H9 (cell line): Measurements from ENCODE around the gene TMC1. TPM values are rescaled to one million over a fixed set of nuclear protein-coding genes. Genes with fewer than 3 reads are reported as not detected.

Source experiments
- DNase-seq: peaks from one replicate; pipeline ENCODE4 v3.0.0-alpha.2; 2017
- H2AFZ ChIP-seq: one replicate; pipeline ENCODE4 v1.6.1; 2013; ENCODE audit warnings: mild to moderate bottlenecking, low read length, control low read depth, moderate library complexity
- H2AK5ac ChIP-seq: 2 replicates; pipeline ENCODE4 v1.6.1; 2013; ENCODE audit warnings: low read length, control low read depth, mixed read lengths; ENCODE audit not compliant: insufficient read length
- H2BK120ac ChIP-seq: one replicate; pipeline ENCODE4 v1.6.1; 2013; ENCODE audit warnings: low read depth, mild to moderate bottlenecking, low read length, control low read depth, inconsistent platforms; ENCODE audit not compliant: poor library complexity, severe bottlenecking
- H2BK12ac ChIP-seq: 2 replicates; pipeline ENCODE4 v1.6.1; 2013; ENCODE audit warnings: low read length, control low read depth, mixed read lengths, low read depth; ENCODE audit not compliant: insufficient read length
- H2BK15ac ChIP-seq: 2 replicates; pipeline ENCODE4 v1.6.1; 2013; ENCODE audit warnings: low read depth, low read length, control low read depth
- H2BK20ac ChIP-seq: one replicate; pipeline ENCODE4 v1.6.1; 2013; ENCODE audit warnings: low read depth, mild to moderate bottlenecking, low read length, control low read depth, inconsistent platforms; ENCODE audit not compliant: poor library complexity, severe bottlenecking
- H2BK5ac ChIP-seq: 2 replicates; pipeline ENCODE4 v1.6.1; 2013; ENCODE audit warnings: low read length, control low read depth, mixed read lengths; ENCODE audit not compliant: insufficient read length
- H3K14ac ChIP-seq: 2 replicates; pipeline ENCODE4 v1.6.1; 2013; ENCODE audit warnings: low read length, control low read depth; ENCODE audit not compliant: insufficient read depth
- H3K18ac ChIP-seq: 2 replicates; pipeline ENCODE4 v1.6.1; 2013; ENCODE audit warnings: low read depth, mild to moderate bottlenecking, mixed read lengths, low read length, control low read depth; ENCODE audit not compliant: insufficient read length
- H3K23ac ChIP-seq: 2 replicates; pipeline ENCODE4 v1.6.1; 2013; ENCODE audit warnings: low read length, control low read depth, mixed read lengths, low read depth; ENCODE audit not compliant: insufficient read length
- H3K23me2 ChIP-seq: 2 replicates; pipeline ENCODE4 v1.6.1; 2013; ENCODE audit warnings: low read depth, mild to moderate bottlenecking, mixed read lengths, low read length, control low read depth; ENCODE audit not compliant: insufficient read length, poor library complexity, severe bottlenecking
- H3K27ac ChIP-seq: 2 replicates; pipeline ENCODE4 v1.5.1; 2013; ENCODE audit warnings: low read length, control low read depth, mixed read lengths, low read depth; ENCODE audit not compliant: insufficient read length
- H3K27me3 ChIP-seq: 2 replicates; pipeline ENCODE4 v1.6.1; 2013; ENCODE audit warnings: low read length, control low read depth, inconsistent platforms; ENCODE audit not compliant: insufficient read depth
- H3K4ac ChIP-seq: 2 replicates; pipeline ENCODE4 v1.6.1; 2013; ENCODE audit warnings: low read depth, mild to moderate bottlenecking, control low read depth, inconsistent platforms, low read length, moderate library complexity
- H3K4me1 ChIP-seq: 2 replicates; pipeline ENCODE4 v1.6.1; 2013; ENCODE audit warnings: low read length, control low read depth, inconsistent platforms; ENCODE audit not compliant: insufficient read depth
- H3K4me2 ChIP-seq: 2 replicates; pipeline ENCODE4 v1.6.1; 2013; ENCODE audit warnings: low read length, control low read depth, mixed read lengths; ENCODE audit not compliant: insufficient read length, insufficient read depth
- H3K56ac ChIP-seq: 2 replicates; pipeline ENCODE4 v1.6.1; 2013; ENCODE audit warnings: low read depth, mild to moderate bottlenecking, mixed read lengths, low read length, control low read depth; ENCODE audit not compliant: insufficient read length
- H3K79me1 ChIP-seq: 2 replicates; pipeline ENCODE4 v1.6.1; 2013; ENCODE audit warnings: low read depth, mild to moderate bottlenecking, moderate library complexity, low read length, control low read depth, inconsistent platforms; ENCODE audit not compliant: insufficient read depth, poor library complexity, severe bottlenecking
- H3K79me2 ChIP-seq: 2 replicates; pipeline ENCODE4 v1.6.1; 2013; ENCODE audit warnings: low read length, control low read depth, inconsistent platforms; ENCODE audit not compliant: insufficient read depth
- H3K9ac ChIP-seq: 2 replicates; pipeline ENCODE4 v1.6.1; 2013; ENCODE audit warnings: low read length, control low read depth, mixed read lengths; ENCODE audit not compliant: insufficient read length; ENCODE audit errors: extremely low read depth
- H3K9me3 ChIP-seq: one replicate; pipeline ENCODE4 v1.6.1; 2013; ENCODE audit warnings: low read depth, low read length, inconsistent platforms; ENCODE audit not compliant: control insufficient read depth
- H3T11ph ChIP-seq: one replicate; pipeline ENCODE4 v1.6.1; 2013; ENCODE audit warnings: mild to moderate bottlenecking, low read length, control low read depth, inconsistent platforms
- H4K20me1 ChIP-seq: one replicate; pipeline ENCODE4 v1.6.1; 2013; ENCODE audit not compliant: control insufficient read depth, insufficient read length, insufficient read depth
- H4K5ac ChIP-seq: 2 replicates; pipeline ENCODE4 v1.6.1; 2013; ENCODE audit warnings: low read depth, mild to moderate bottlenecking, mixed read lengths, low read length, control low read depth; ENCODE audit not compliant: insufficient read length
- H4K8ac ChIP-seq: replicated peaks from 2 replicates; pipeline ENCODE4 v1.6.1; 2013; ENCODE audit warnings: low read length, control low read depth, mixed read lengths, low read depth; ENCODE audit not compliant: insufficient read length
- H4K91ac ChIP-seq: 2 replicates; pipeline ENCODE4 v1.6.1; 2013; ENCODE audit warnings: low read depth, mild to moderate bottlenecking, moderate library complexity, mixed read lengths, low read length, control low read depth; ENCODE audit not compliant: insufficient read length
- H3K27ac Mint-ChIP-seq, 3 experiments: 2 replicates in 2 of 3; 3 replicates in 1 of 3; pipeline ENCODE4 v1.8.0; 2020 to 2021; ENCODE audit warnings: mixed read lengths in 3 of 3, mild to moderate bottlenecking in 1 of 3, moderate library complexity in 1 of 3
- H3K27me3 Mint-ChIP-seq: 2 replicates; pipeline ENCODE4 v1.8.0; 2021; ENCODE audit warnings: low read depth, mild to moderate bottlenecking, moderate library complexity, mixed read lengths
- H3K36me3 Mint-ChIP-seq, 3 experiments: 2 replicates in 2 of 3; 3 replicates in 1 of 3; pipeline ENCODE4 v1.8.0; 2020 to 2021; ENCODE audit warnings: low read depth in 3 of 3, mixed read lengths in 3 of 3; ENCODE audit not compliant: insufficient read depth in 1 of 3
- H3K4me1 Mint-ChIP-seq, 2 experiments: 2 replicates each; pipeline ENCODE4 v1.8.0; 2020; ENCODE audit warnings: mixed read lengths in 2 of 2
- H3K4me3 Mint-ChIP-seq, 2 experiments: 2 replicates in 1 of 2; 3 replicates in 1 of 2; pipeline ENCODE4 v1.8.0; 2020 to 2021; ENCODE audit warnings: mild to moderate bottlenecking in 2 of 2, mixed read lengths in 2 of 2, moderate library complexity in 1 of 2
- H3K9me3 Mint-ChIP-seq, 2 experiments: 2 replicates in 1 of 2; 3 replicates in 1 of 2; pipeline ENCODE4 v1.8.0; 2020; ENCODE audit warnings: mild to moderate bottlenecking in 2 of 2, mixed read lengths in 2 of 2, moderate library complexity in 1 of 2
- WGBS: extraction: QIAGEN DNeasy Blood & Tissue Kit; methylation state at CpG from one replicate; pipeline ENCODE4 v1.1.7; 2013; ENCODE audit warnings: missing lambda C conversion rate, low lambda C conversion rate, mixed read lengths; ENCODE audit not compliant: insufficient read length; ENCODE audit errors: extremely low coverage; 5-methylcytosine and 5-hydroxymethylcytosine counted together
- total RNA-seq: library from RNA; stranded (reverse); gene quantifications from 2 replicates; pipeline ENCODE4 v1.2.1, GENCODE V29; 2021
- TF ChIP-seq, protein P1 (sequence below): fragments of 200-600 bp; sonication (generic); conservative IDR thresholded peaks from 3 replicates; pipeline ENCODE4 v1.8.0; 2021; ENCODE audit warnings: antibody characterized with exemption, mild to moderate bottlenecking

Gene TMC1
- total RNA-seq, 1 experiment from 2014 or later: 2.4 TPM

DNA sequence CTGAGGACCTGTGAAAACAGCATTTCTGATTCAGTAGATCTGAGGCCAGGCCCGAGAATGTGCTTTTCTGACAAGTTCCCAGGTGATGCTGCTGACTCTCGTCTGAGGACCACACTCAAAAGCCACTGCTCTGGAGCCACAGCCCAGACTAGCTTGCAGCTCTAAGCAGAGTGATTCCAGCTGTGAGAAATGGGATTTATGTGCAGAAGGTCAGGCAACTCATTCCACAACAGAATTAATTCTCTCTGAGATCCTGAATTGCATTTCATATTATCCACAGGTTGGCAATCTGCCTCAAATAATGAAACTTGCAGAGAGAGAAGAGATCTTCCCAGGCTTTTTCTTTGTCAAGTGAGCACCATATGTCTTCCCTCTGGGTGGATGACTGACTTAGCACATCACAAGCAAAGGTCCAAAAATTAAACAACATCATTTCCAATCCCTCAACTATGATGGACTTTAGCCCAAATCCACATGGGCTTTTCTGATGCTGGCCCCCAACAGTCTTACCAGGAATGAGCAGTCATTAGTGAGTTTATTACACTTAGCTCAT lies 291.2 kb downstream of the TMC1 start:
- Histone ChIP-seq H3K18ac (no peak overlapping the region), H3K79me2 (no peaks in the 10 kb centered on the region), H4K8ac (no peak overlapping the region), H2AFZ (no peak overlapping the region), H3K4me2 (no peak overlapping the region), H2BK12ac (no peak overlapping the region), H3K56ac (no peak overlapping the region), H2BK120ac (no peak overlapping the region), H2BK5ac (no peak overlapping the region), H2BK15ac (no peak overlapping the region), H3T11ph (no peak overlapping the region), H3K9me3 (no peaks in the 10 kb centered on the region), H3K23ac (no peak overlapping the region), H3K79me1 (no peaks in the 10 kb centered on the region), H3K4me1 (no peaks in the 10 kb centered on the region), H3K23me2 (no peaks in the 10 kb centered on the region), H3K27ac (no peak overlapping the region), H3K4ac (no peak overlapping the region), H3K9ac (no peak overlapping the region), H4K91ac (no peak overlapping the region), H2AK5ac (no peak overlapping the region), H4K5ac (no peak overlapping the region), H2BK20ac (no peak overlapping the region), H4K20me1 (no peaks in the 10 kb centered on the region), H3K14ac (no peak overlapping the region), H3K27me3 (no peaks in the 10 kb centered on the region)
- DNase-seq: no peak
- no peaks in the 10 kb centered on the region for H3K36me3 Mint-ChIP-seq
- no peak overlapping the region for H3K4me3 Mint-ChIP-seq
- WGBS: no CpG with 5 or more reads among the region's 2 CpGs
- H3K4me1 Mint-ChIP-seq: no peaks in the 10 kb centered on the region
- no peak overlapping the region for H3K27ac Mint-ChIP-seq
- no peaks in the 10 kb centered on the region for H3K9me3 Mint-ChIP-seq
- TF ChIP-seq, protein P1, sequence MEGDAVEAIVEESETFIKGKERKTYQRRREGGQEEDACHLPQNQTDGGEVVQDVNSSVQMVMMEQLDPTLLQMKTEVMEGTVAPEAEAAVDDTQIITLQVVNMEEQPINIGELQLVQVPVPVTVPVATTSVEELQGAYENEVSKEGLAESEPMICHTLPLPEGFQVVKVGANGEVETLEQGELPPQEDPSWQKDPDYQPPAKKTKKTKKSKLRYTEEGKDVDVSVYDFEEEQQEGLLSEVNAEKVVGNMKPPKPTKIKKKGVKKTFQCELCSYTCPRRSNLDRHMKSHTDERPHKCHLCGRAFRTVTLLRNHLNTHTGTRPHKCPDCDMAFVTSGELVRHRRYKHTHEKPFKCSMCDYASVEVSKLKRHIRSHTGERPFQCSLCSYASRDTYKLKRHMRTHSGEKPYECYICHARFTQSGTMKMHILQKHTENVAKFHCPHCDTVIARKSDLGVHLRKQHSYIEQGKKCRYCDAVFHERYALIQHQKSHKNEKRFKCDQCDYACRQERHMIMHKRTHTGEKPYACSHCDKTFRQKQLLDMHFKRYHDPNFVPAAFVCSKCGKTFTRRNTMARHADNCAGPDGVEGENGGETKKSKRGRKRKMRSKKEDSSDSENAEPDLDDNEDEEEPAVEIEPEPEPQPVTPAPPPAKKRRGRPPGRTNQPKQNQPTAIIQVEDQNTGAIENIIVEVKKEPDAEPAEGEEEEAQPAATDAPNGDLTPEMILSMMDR: no peak
- H3K27me3 Mint-ChIP-seq: no peaks in the 10 kb centered on the region
